Endodermal cell (in vitro differentiated cells): ENCODE results near the gene COL4A6. TPM values are rescaled to one million over a fixed set of nuclear protein-coding genes. Genes with fewer than 3 reads are reported as not detected.

ENCODE experiments used
- DNase-seq: peaks from one replicate; pipeline ENCODE4 v3.0.0-alpha.2; 2017
- H3K27ac ChIP-seq: 2 replicates; pipeline ENCODE4 v1.5.1; 2013; ENCODE audit warnings: mild to moderate bottlenecking, low read depth, low read length, moderate library complexity
- H3K27me3 ChIP-seq: 2 replicates; pipeline ENCODE4 v1.6.1; 2013; ENCODE audit warnings: mild to moderate bottlenecking, low read length, moderate library complexity; ENCODE audit not compliant: insufficient read depth, control insufficient read depth, poor library complexity, severe bottlenecking
- H3K36me3 ChIP-seq: 2 replicates; pipeline ENCODE4 v1.7.0; 2013; ENCODE audit warnings: mild to moderate bottlenecking, low read length, moderate library complexity; ENCODE audit not compliant: control insufficient read depth, insufficient read depth
- H3K4me1 ChIP-seq: one replicate; pipeline ENCODE4 v1.7.0; 2013; ENCODE audit warnings: low read length; ENCODE audit not compliant: control insufficient read depth, insufficient read depth
- H3K4me3 ChIP-seq: 2 replicates; pipeline ENCODE4 v1.5.1; 2013; ENCODE audit warnings: mild to moderate bottlenecking, low read length, moderate library complexity
- H3K9ac ChIP-seq: 2 replicates; pipeline ENCODE4 v1.6.1; 2013; ENCODE audit warnings: mild to moderate bottlenecking, low read length, moderate library complexity; ENCODE audit not compliant: poor library complexity, severe bottlenecking; ENCODE audit errors: extremely low read depth
- H3K9me3 ChIP-seq: 2 replicates; pipeline ENCODE4 v1.6.1; 2013; ENCODE audit warnings: mild to moderate bottlenecking, low read length, moderate library complexity; ENCODE audit not compliant: control insufficient read depth
- H3K27ac Mint-ChIP-seq: 2 replicates; pipeline ENCODE4 v1.8.0; 2020; ENCODE audit warnings: mixed read lengths
- H3K27me3 Mint-ChIP-seq: 2 replicates; pipeline ENCODE4 v1.8.0; 2021; ENCODE audit warnings: mild to moderate bottlenecking, mixed read lengths; ENCODE audit not compliant: insufficient read depth
- H3K36me3 Mint-ChIP-seq: 2 replicates; pipeline ENCODE4 v1.8.0; 2020; ENCODE audit warnings: low read depth, mixed read lengths
- H3K4me1 Mint-ChIP-seq: 2 replicates; pipeline ENCODE4 v1.8.0; 2020; ENCODE audit warnings: mixed read lengths
- H3K4me3 Mint-ChIP-seq: 2 replicates; pipeline ENCODE4 v1.8.0; 2020; ENCODE audit warnings: mild to moderate bottlenecking, moderate library complexity, mixed read lengths
- H3K9me3 Mint-ChIP-seq: 2 replicates; pipeline ENCODE4 v1.8.0; 2020; ENCODE audit warnings: mild to moderate bottlenecking, mixed read lengths
- CTCF ChIP-seq: fragments of 200-600 bp; sonication (generic); conservative IDR thresholded peaks from 2 replicates; pipeline ENCODE4 v1.5.0; 2021; ENCODE audit warnings: antibody characterized with exemption, mild to moderate bottlenecking
- WGBS, 2 experiments: methylation state at CpG; one replicate each; pipeline versions ENCODE4 v1.1.5 to v1.1.7; 2013; ENCODE audit warnings: missing lambda C conversion rate in 2 of 2, mixed read lengths in 1 of 2; ENCODE audit not compliant: insufficient coverage in 1 of 2, insufficient read length in 1 of 2; 5-methylcytosine and 5-hydroxymethylcytosine counted together
- total RNA-seq, 2 donors: library from RNA; stranded (reverse); fragmentation: NEBNext Ultra II Directional in 1 of 2; extraction: Animal tissue kit (Norgen Biotek cat#: 25700) in 1 of 2; gene quantifications; 2 replicates in 1 of 2; 3 replicates in 1 of 2; pipeline ENCODE4 v1.2.1, GENCODE V29; 2021

COL4A6 gene
- total RNA-seq, 2 donors from 2014 or later: 205 to 338 TPM

- no peak overlapping the region for H3K27ac ChIP-seq
- Mint-ChIP-seq H3K4me3 (no peak overlapping the region), H3K27me3 (no peaks in the 10 kb centered on the region), H3K36me3 (peaks cover 38% of the 10 kb centered on the region), H3K27ac (no peak overlapping the region), H3K9me3 (no peaks in the 10 kb centered on the region), H3K4me1 (peaks cover 47% of the 10 kb centered on the region)
- no peak overlapping the region for H3K9ac ChIP-seq
- H3K36me3 ChIP-seq: peaks cover 15% of the 10 kb centered on the region
- H3K4me3 ChIP-seq: no peak overlapping the region
- TF ChIP-seq CTCF: no peak
- no peaks in the 10 kb centered on the region for H3K27me3 ChIP-seq
- WGBS, 2 experiments: 100% methylated on average over 1 of the region's 1 CpG; no CpG with 5 or more reads in 1 of the 2 experiments
- peaks cover 12% of the 10 kb centered on the region for H3K4me1 ChIP-seq
- DNase-seq: no peak
- H3K9me3 ChIP-seq: no peaks in the 10 kb centered on the region
Observed at GRCh38 chrX:108420481-108420880, 17.7 kb downstream of the COL4A6 start.

GRCh38 chrX:108419401-108419800 lies 18.8 kb downstream of the COL4A6 start:
- H3K36me3 Mint-ChIP-seq: peaks cover 43% of the 10 kb centered on the region
- no peaks in the 10 kb centered on the region for H3K9me3 ChIP-seq
- no peak for DNase-seq
- H3K9me3 Mint-ChIP-seq: no peaks in the 10 kb centered on the region
- peaks cover 15% of the 10 kb centered on the region for H3K36me3 ChIP-seq
- H3K9ac ChIP-seq: no peak overlapping the region
- TF ChIP-seq CTCF: no peak
- WGBS, 2 experiments: no CpG with 5 or more reads among the region's 1 CpG
- no peak overlapping the region for H3K4me3 ChIP-seq
- H3K27ac Mint-ChIP-seq: no peak overlapping the region
- peaks cover 53% of the 10 kb centered on the region for H3K4me1 Mint-ChIP-seq
- no peak overlapping the region for H3K4me3 Mint-ChIP-seq
- no peaks in the 10 kb centered on the region for H3K27me3 ChIP-seq
- H3K27me3 Mint-ChIP-seq: no peaks in the 10 kb centered on the region
- peaks cover 12% of the 10 kb centered on the region for H3K4me1 ChIP-seq
- no peak overlapping the region for H3K27ac ChIP-seq

GRCh38 chrX:108417257-108417656 lies 21.0 kb downstream of the COL4A6 start:
- H3K36me3 Mint-ChIP-seq: peaks cover 35% of the 10 kb centered on the region
- Histone ChIP-seq H3K36me3 (peaks cover 9% of the 10 kb centered on the region), H3K9ac (no peak overlapping the region), H3K9me3 (no peaks in the 10 kb centered on the region), H3K4me1 (peaks cover 12% of the 10 kb centered on the region), H3K4me3 (no peak overlapping the region), H3K27ac (no peak overlapping the region), H3K27me3 (no peaks in the 10 kb centered on the region)
- no peak for DNase-seq
- no peaks in the 10 kb centered on the region for H3K27me3 Mint-ChIP-seq
- no CpG with 5 or more reads among the region's 1 CpG for WGBS, 2 experiments
- H3K4me3 Mint-ChIP-seq: no peak overlapping the region
- no peak overlapping the region for H3K27ac Mint-ChIP-seq
- no peak for TF ChIP-seq CTCF
- no peaks in the 10 kb centered on the region for H3K9me3 Mint-ChIP-seq
- peaks cover 50% of the 10 kb centered on the region for H3K4me1 Mint-ChIP-seq
